B cell (primary cell): Measurements from ENCODE around the gene DCAF7.

Experiments
- EZH2 ChIP-seq: IDR thresholded peaks from 2 replicates; pipeline ENCODE4 v1.6.1; 2012; ENCODE audit warnings: borderline replicate concordance, low read depth, mild to moderate bottlenecking, moderate library complexity, low read length; ENCODE audit not compliant: insufficient read depth, poor library complexity, severe bottlenecking
- TF ChIP-seq, protein P1 (sequence below): fragments of 200-600 bp; IDR thresholded peaks from one replicate; pipeline ENCODE4 v1.8.0; 2022; ENCODE audit warnings: antibody characterized with exemption, mild to moderate bottlenecking

DNA sequence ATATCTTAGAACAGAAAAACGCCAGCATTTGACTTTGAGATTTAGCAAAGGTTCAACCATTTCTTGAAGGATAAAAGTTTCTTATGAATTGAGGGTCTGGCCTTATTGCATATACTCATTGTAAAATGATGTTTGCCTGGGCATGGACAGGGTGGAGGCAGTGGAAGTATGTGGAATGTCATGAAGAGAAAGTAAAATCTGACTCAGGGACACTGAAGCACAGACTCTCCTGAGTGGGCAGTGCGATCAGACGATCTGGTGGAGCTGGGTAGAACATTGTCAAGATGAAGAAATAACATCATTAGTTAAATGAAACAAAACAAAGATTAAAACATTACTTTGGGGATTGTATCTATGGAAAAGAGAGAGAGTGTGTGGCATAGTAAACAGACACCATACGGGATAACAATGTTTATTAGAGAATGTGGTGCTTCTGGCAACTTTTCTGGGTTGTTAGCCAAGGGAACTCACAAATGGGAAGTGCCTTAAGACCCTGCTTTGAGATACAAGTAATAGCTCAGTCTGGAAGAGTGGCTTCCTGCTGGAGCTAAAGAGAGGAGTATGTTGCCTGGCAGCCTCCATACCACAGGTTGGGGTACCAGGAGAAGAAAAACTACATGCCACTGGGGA lies 76.4 kb downstream of the DCAF7 start:
- TF ChIP-seq, protein P1, sequence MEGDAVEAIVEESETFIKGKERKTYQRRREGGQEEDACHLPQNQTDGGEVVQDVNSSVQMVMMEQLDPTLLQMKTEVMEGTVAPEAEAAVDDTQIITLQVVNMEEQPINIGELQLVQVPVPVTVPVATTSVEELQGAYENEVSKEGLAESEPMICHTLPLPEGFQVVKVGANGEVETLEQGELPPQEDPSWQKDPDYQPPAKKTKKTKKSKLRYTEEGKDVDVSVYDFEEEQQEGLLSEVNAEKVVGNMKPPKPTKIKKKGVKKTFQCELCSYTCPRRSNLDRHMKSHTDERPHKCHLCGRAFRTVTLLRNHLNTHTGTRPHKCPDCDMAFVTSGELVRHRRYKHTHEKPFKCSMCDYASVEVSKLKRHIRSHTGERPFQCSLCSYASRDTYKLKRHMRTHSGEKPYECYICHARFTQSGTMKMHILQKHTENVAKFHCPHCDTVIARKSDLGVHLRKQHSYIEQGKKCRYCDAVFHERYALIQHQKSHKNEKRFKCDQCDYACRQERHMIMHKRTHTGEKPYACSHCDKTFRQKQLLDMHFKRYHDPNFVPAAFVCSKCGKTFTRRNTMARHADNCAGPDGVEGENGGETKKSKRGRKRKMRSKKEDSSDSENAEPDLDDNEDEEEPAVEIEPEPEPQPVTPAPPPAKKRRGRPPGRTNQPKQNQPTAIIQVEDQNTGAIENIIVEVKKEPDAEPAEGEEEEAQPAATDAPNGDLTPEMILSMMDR = no peak
- TF ChIP-seq EZH2 = no peak
